ENCODE results near the gene ZNF638. TPM values are rescaled to one million over a fixed set of nuclear protein-coding genes. Genes with fewer than 3 reads are reported as not detected.

ZNF638 gene

GRCh38 chr2:71482055-71482454 is 150.5 kb downstream of the ZNF638 start:
- Histone ChIP-seq H3K18ac (ENCODE audit: low read length) (peak overlapping the region; percentile 55), H3K9ac (ENCODE audit: low read depth, low read length, poor library complexity) (no peak overlapping the region), H4K8ac (ENCODE audit: low read depth, low read length) (no peak overlapping the region), H2BK5ac (ENCODE audit: low read length) (no peak overlapping the region), H3K4me2 (ENCODE audit: insufficient read depth, low read length, poor library complexity, severe bottlenecking) (no peak overlapping the region), H3K79me1 (ENCODE audit: low read depth, low read length) (no peaks in the 10 kb centered on the region), H2BK12ac (ENCODE audit: low read length) (no peak overlapping the region), H3K27me3 (ENCODE audit: control insufficient read depth in 3 of 3, insufficient read depth in 3 of 3, low read depth in 1 of 3, low read length in 3 of 3) (no peaks in the 10 kb centered on the region), H4K91ac (ENCODE audit: low read depth, low read length, poor library complexity) (no peak overlapping the region), H3K9me3 (replicated peaks in 1 of 2; ENCODE audit: control insufficient read depth in 2 of 2, insufficient read depth in 1 of 2, low read depth in 1 of 2, low read length in 2 of 2) (no peaks in the 10 kb centered on the region), H2BK120ac (ENCODE audit: low read depth, low read length) (no peak overlapping the region), H3K4me3 (ENCODE audit: low read length in 2 of 2) (no peak overlapping the region), H3K27ac (replicated peaks; ENCODE audit: low read length) (no peak overlapping the region), H2BK15ac (ENCODE audit: low read length) (no peak overlapping the region), H3K4me1 (ENCODE audit: control insufficient read depth in 2 of 2, insufficient read depth in 1 of 2, low read depth in 1 of 2, low read length in 2 of 2) (peaks cover 0 to 10% of the 10 kb centered on the region in 2 donors), H3K4ac (ENCODE audit: low read length) (no peak overlapping the region), H2AK5ac (ENCODE audit: low read depth, low read length) (no peak overlapping the region), H3K23ac (ENCODE audit: low read depth, low read length, poor library complexity) (no peak overlapping the region), H3K36me3 (replicated peaks in 1 of 2; ENCODE audit: control insufficient read depth in 2 of 2, insufficient read depth in 2 of 2, low read length in 2 of 2) (no peaks in the 10 kb centered on the region), H2AFZ (ENCODE audit: low read length) (no peak overlapping the region), H3K14ac (ENCODE audit: low read length) (no peak overlapping the region)
- no CpG with 5 or more reads among the region's 4 CpGs for WGBS, 2 donors (ENCODE audit: extremely low coverage in 2 of 2, insufficient read length in 2 of 2, insufficient replicate concordance in 1 of 2)
- DNase-seq (ENCODE audit: low spot score) = no peak

GRCh38 chr2:71483246-71483645 is 151.7 kb downstream of the ZNF638 start:
- Histone ChIP-seq H3K14ac (ENCODE audit: low read length) (no peak overlapping the region), H3K27me3 (ENCODE audit: control insufficient read depth in 3 of 3, insufficient read depth in 3 of 3, low read depth in 1 of 3, low read length in 3 of 3) (no peaks in the 10 kb centered on the region), H3K4ac (ENCODE audit: low read length) (no peak overlapping the region), H2BK12ac (ENCODE audit: low read length) (no peak overlapping the region), H3K9me3 (replicated peaks in 1 of 2; ENCODE audit: control insufficient read depth in 2 of 2, insufficient read depth in 1 of 2, low read depth in 1 of 2, low read length in 2 of 2) (no peaks in the 10 kb centered on the region), H4K91ac (ENCODE audit: low read depth, low read length, poor library complexity) (no peak overlapping the region), H3K4me1 (ENCODE audit: control insufficient read depth in 2 of 2, insufficient read depth in 1 of 2, low read depth in 1 of 2, low read length in 2 of 2) (peaks cover 0 to 10% of the 10 kb centered on the region in 2 donors), H3K27ac (replicated peaks; ENCODE audit: low read length) (no peak overlapping the region), H2BK120ac (ENCODE audit: low read depth, low read length) (no peak overlapping the region), H3K4me2 (ENCODE audit: insufficient read depth, low read length, poor library complexity, severe bottlenecking) (no peak overlapping the region), H2BK15ac (ENCODE audit: low read length) (no peak overlapping the region), H4K8ac (ENCODE audit: low read depth, low read length) (no peak overlapping the region), H2AFZ (ENCODE audit: low read length) (no peak overlapping the region), H3K79me1 (ENCODE audit: low read depth, low read length) (no peaks in the 10 kb centered on the region), H3K36me3 (replicated peaks in 1 of 2; ENCODE audit: control insufficient read depth in 2 of 2, insufficient read depth in 2 of 2, low read length in 2 of 2) (no peaks in the 10 kb centered on the region), H3K18ac (ENCODE audit: low read length) (peak overlapping the region; percentile 33), H3K4me3 (ENCODE audit: low read length in 2 of 2) (no peak overlapping the region), H2BK5ac (ENCODE audit: low read length) (peak overlapping the region; percentile 10), H3K9ac (ENCODE audit: low read depth, low read length, poor library complexity) (no peak overlapping the region), H3K23ac (ENCODE audit: low read depth, low read length, poor library complexity) (no peak overlapping the region), H2AK5ac (ENCODE audit: low read depth, low read length) (peak overlapping the region; percentile 39)
- DNase-seq (ENCODE audit: low spot score) = no peak
- no CpG with 5 or more reads among the region's 10 CpGs for WGBS, 2 donors (ENCODE audit: extremely low coverage in 2 of 2, insufficient read length in 2 of 2, insufficient replicate concordance in 1 of 2)

- H2AK5ac ChIP-seq (ENCODE audit: low read depth, low read length) = no peak overlapping the region
- no peak overlapping the region for H2BK12ac ChIP-seq (ENCODE audit: low read length)
- H3K18ac ChIP-seq (ENCODE audit: low read length) = no peak overlapping the region
- no peak overlapping the region for H4K8ac ChIP-seq (ENCODE audit: low read depth, low read length)
- H2AFZ ChIP-seq (ENCODE audit: low read length) = no peak overlapping the region
- H3K36me3 ChIP-seq (replicated peaks in 1 of 2; ENCODE audit: control insufficient read depth in 2 of 2, insufficient read depth in 2 of 2, low read length in 2 of 2) = no peaks in the 10 kb centered on the region
- H3K4me1 ChIP-seq (ENCODE audit: control insufficient read depth in 2 of 2, insufficient read depth in 1 of 2, low read depth in 1 of 2, low read length in 2 of 2) = peaks cover 0 to 10% of the 10 kb centered on the region in 2 donors
- no peaks in the 10 kb centered on the region for H3K27me3 ChIP-seq (ENCODE audit: control insufficient read depth in 3 of 3, insufficient read depth in 3 of 3, low read depth in 1 of 3, low read length in 3 of 3)
- H3K79me1 ChIP-seq (ENCODE audit: low read depth, low read length) = no peaks in the 10 kb centered on the region
- H3K9ac ChIP-seq (ENCODE audit: low read depth, low read length, poor library complexity) = no peak overlapping the region
- no peak overlapping the region for H3K14ac ChIP-seq (ENCODE audit: low read length)
- no peak overlapping the region for H2BK5ac ChIP-seq (ENCODE audit: low read length)
- no peak overlapping the region for H3K23ac ChIP-seq (ENCODE audit: low read depth, low read length, poor library complexity)
- no peak overlapping the region for H3K4me2 ChIP-seq (ENCODE audit: insufficient read depth, low read length, poor library complexity, severe bottlenecking)
- no peak overlapping the region for H3K4ac ChIP-seq (ENCODE audit: low read length)
- no peak overlapping the region for H2BK15ac ChIP-seq (ENCODE audit: low read length)
- H3K4me3 ChIP-seq (ENCODE audit: low read length in 2 of 2) = no peak overlapping the region
- no CpG with 5 or more reads among the region's 2 CpGs for WGBS, 2 donors (ENCODE audit: extremely low coverage in 2 of 2, insufficient read length in 2 of 2, insufficient replicate concordance in 1 of 2)
- H3K9me3 ChIP-seq (replicated peaks in 1 of 2; ENCODE audit: control insufficient read depth in 2 of 2, insufficient read depth in 1 of 2, low read depth in 1 of 2, low read length in 2 of 2) = no peaks in the 10 kb centered on the region
- DNase-seq (ENCODE audit: low spot score) = no peak
- H4K91ac ChIP-seq (ENCODE audit: low read depth, low read length, poor library complexity) = no peak overlapping the region
- no peak overlapping the region for H3K27ac ChIP-seq (replicated peaks; ENCODE audit: low read length)
- H2BK120ac ChIP-seq (ENCODE audit: low read depth, low read length) = no peak overlapping the region
Measured at GRCh38 chr2:71484354-71484753, 152.8 kb downstream of the ZNF638 start.

Small RNA genes within 50 kb of the gene (small RNA-seq; reads per million reads assigned to genes)
- not detected for gene RNU6-105P (ENCODE audit: insufficient read depth)

All from neuronal stem cell (in vitro differentiated cells).